ENCODE data around the gene SIRPB1. TPM values are rescaled to one million over a fixed set of nuclear protein-coding genes. Genes with fewer than 3 reads are reported as not detected.
A peak's percentile ranks its signal among the peaks of the same experiment; 100 is the strongest.

Gene SIRPB1
- polyA plus RNA-seq, 1 donor (not counting 4 experiments of a cell fraction or from before 2014, with no cell fraction given), result not detected

- Histone ChIP-seq H3K4me2 (ENCODE audit: control insufficient read depth, extremely low read depth, insufficient read depth, low read depth, low read length) (no peak overlapping the region), H3K27me3 (ENCODE audit: control insufficient read depth, extremely low read depth, insufficient read depth, low read length) (no peaks in the 10 kb centered on the region), H3K9me3 (ENCODE audit: control insufficient read depth, low read depth, low read length) (no peaks in the 10 kb centered on the region), H3K9ac (ENCODE audit: control insufficient read depth, extremely low read depth, insufficient read depth, low read length) (no peak overlapping the region), H3K4me1 (ENCODE audit: control insufficient read depth, extremely low read depth, insufficient read depth, low read length) (peaks cover 7% of the 10 kb centered on the region), H3K9me1 (ENCODE audit: control insufficient read depth, extremely low read depth, insufficient read depth, low read length) (no peaks in the 10 kb centered on the region), H2AFZ (ENCODE audit: control insufficient read depth, low read length) (no peak overlapping the region), H3K27ac (ENCODE audit: control insufficient read depth, insufficient read depth, low read length) (no peak overlapping the region), H3K4me3 (ENCODE audit: control insufficient read depth in 2 of 3, extremely low read depth in 1 of 3, insufficient read depth in 2 of 3, low read depth in 1 of 3, low read length in 3 of 3) (no peak overlapping the region), H3K36me3 (ENCODE audit: control insufficient read depth in 2 of 2, extremely low read depth in 1 of 2, insufficient read depth in 2 of 2, low read length in 2 of 2) (no peaks in the 10 kb centered on the region), H3K79me2 (ENCODE audit: control insufficient read depth, insufficient read depth, low read length) (no peaks in the 10 kb centered on the region), H4K20me1 (ENCODE audit: control insufficient read depth, extremely low read depth, insufficient read depth, low read length) (no peaks in the 10 kb centered on the region)
- DNase-seq (ENCODE audit: low read depth, low spot score), result no peak
- no peak for FAIRE-seq
- dilution Hi-C loops (cut with MboI; ENCODE audit: extremely low pct_ligation_motif_present, low sequenced_read_pairs), result no loop called here
- TF ChIP-seq EZH2 (IDR thresholded peaks at IDR 0.05; ENCODE audit: low read length) (no peak), CTCF (optimal IDR thresholded peaks at IDR 0.05 in 1 of 3, IDR thresholded peaks at IDR 0.05 in 1 of 3, conservative IDR thresholded peaks at IDR 0.05 in 1 of 3; ENCODE audit: extremely low read depth in 1 of 3, insufficient read depth in 2 of 3, low read length in 3 of 3) (no peak)
These were observed 40.4 kb upstream of the SIRPB1 start for GRCh38 chr20:1660246-1660645.

- Histone ChIP-seq H3K79me2 (ENCODE audit: control insufficient read depth, insufficient read depth, low read length) (no peaks in the 10 kb centered on the region), H3K4me1 (ENCODE audit: control insufficient read depth, extremely low read depth, insufficient read depth, low read length) (no peaks in the 10 kb centered on the region), H3K27ac (ENCODE audit: control insufficient read depth, insufficient read depth, low read length) (no peak within 1 kb of the TSS), H3K36me3 (ENCODE audit: control insufficient read depth in 2 of 2, extremely low read depth in 1 of 2, insufficient read depth in 2 of 2, low read length in 2 of 2) (no peaks in the 10 kb centered on the region), H3K4me2 (ENCODE audit: control insufficient read depth, extremely low read depth, insufficient read depth, low read depth, low read length) (no peak within 1 kb of the TSS), H2AFZ (ENCODE audit: control insufficient read depth, low read length) (no peak within 1 kb of the TSS), H3K9ac (ENCODE audit: control insufficient read depth, extremely low read depth, insufficient read depth, low read length) (no peak within 1 kb of the TSS), H3K27me3 (ENCODE audit: control insufficient read depth, extremely low read depth, insufficient read depth, low read length) (no peaks in the 10 kb centered on the region), H3K4me3 (ENCODE audit: control insufficient read depth in 2 of 3, extremely low read depth in 1 of 3, insufficient read depth in 2 of 3, low read depth in 1 of 3, low read length in 3 of 3) (no peak within 1 kb of the TSS), H3K9me1 (ENCODE audit: control insufficient read depth, extremely low read depth, insufficient read depth, low read length) (no peaks in the 10 kb centered on the region), H3K9me3 (ENCODE audit: control insufficient read depth, low read depth, low read length) (no peaks in the 10 kb centered on the region), H4K20me1 (ENCODE audit: control insufficient read depth, extremely low read depth, insufficient read depth, low read length) (no peaks in the 10 kb centered on the region)
- dilution Hi-C loops (cut with MboI; ENCODE audit: extremely low pct_ligation_motif_present, low sequenced_read_pairs), result no loop called here
- TF ChIP-seq CTCF (optimal IDR thresholded peaks at IDR 0.05 in 1 of 3, IDR thresholded peaks at IDR 0.05 in 1 of 3, conservative IDR thresholded peaks at IDR 0.05 in 1 of 3; ENCODE audit: extremely low read depth in 1 of 3, insufficient read depth in 2 of 3, low read length in 3 of 3), result no peak
- no peak for TF ChIP-seq EZH2 (IDR thresholded peaks at IDR 0.05; ENCODE audit: low read length)
- FAIRE-seq (peak; percentile 65), DNase-seq (ENCODE audit: low read depth, low spot score) (no peak)
These were observed 37.9 kb upstream of the SIRPB1 start, which contains the start of gene SIRPG for GRCh38 chr20:1657556-1658334. Gene SIRPG, minus strand, starts transcription at chr20:1657779. Its CDS starts 65 bp downstream, at chr20:1657714.

Measured in keratinocyte (primary cell).